Dermis microvascular lymphatic vessel endothelial cell (primary cell): ENCODE data around the gene FXYD2. TPM values are rescaled to one million over a fixed set of nuclear protein-coding genes. Genes with fewer than 3 reads are reported as not detected.

Source experiments
- DNase-seq, 2 donors: peaks; one replicate each; pipeline versions ENCODE4 v3.0.0 to v3.0.0-alpha.2; 2010; ENCODE audit warnings: low read depth in 2 of 2
- total RNA-seq: library from RNA; depleted of rRNA; stranded (reverse); fragments of >200 nt; gene quantifications from 2 replicates; pipeline ENCODE4 v1.2.1, GENCODE V29; 2014

Gene FXYD2
- total RNA-seq, 1 donor from 2014 or later = 0.64 TPM

GRCh38 chr11:117796872-117797529 is 27.5 kb downstream of the FXYD2 start, which contains the start of gene DSCAML1:
DSCAML1 (minus strand) TSS chr11:117797216; CDS start chr11:117797079, 137 bp downstream.
- DNase-seq = no peak

GRCh38 chr11:117796456-117796871 is 28.1 kb downstream of the FXYD2 start:
- DNase-seq = no peak

- no peak for DNase-seq
These were observed 28.7 kb downstream of the FXYD2 start for GRCh38 chr11:117795638-117796455.

- DNase-seq = no peak
These were observed 29.5 kb downstream of the FXYD2 start for GRCh38 chr11:117794772-117795629.

- no peak for DNase-seq
These were observed 30.4 kb downstream of the FXYD2 start for GRCh38 chr11:117794135-117794534.

- no peak for DNase-seq
These were observed 31.0 kb downstream of the FXYD2 start for GRCh38 chr11:117793583-117793982.

GRCh38 chr11:117792992-117793391 is 31.6 kb downstream of the FXYD2 start:
- DNase-seq = no peak

GRCh38 chr11:117792241-117792640 is 32.3 kb downstream of the FXYD2 start:
- DNase-seq = no peak

GRCh38 chr11:117790279-117790678 is 34.3 kb downstream of the FXYD2 start:
- no peak for DNase-seq

- no peak for DNase-seq
These were observed 35.3 kb downstream of the FXYD2 start for GRCh38 chr11:117789241-117789640.

GRCh38 chr11:117786135-117786870 is 38.2 kb downstream of the FXYD2 start:
- DNase-seq = no peak

- no peak for DNase-seq
These were observed 42.4 kb downstream of the FXYD2 start for GRCh38 chr11:117782101-117782500.

GRCh38 chr11:117781627-117782026 is 42.9 kb downstream of the FXYD2 start:
- DNase-seq = no peak

- no peak for DNase-seq
These were observed 44.1 kb downstream of the FXYD2 start for GRCh38 chr11:117780456-117780855.

GRCh38 chr11:117774553-117774952 is 50.0 kb downstream of the FXYD2 start:
- DNase-seq = no peak

GRCh38 chr11:117772360-117772759 is 52.2 kb downstream of the FXYD2 start:
- no peak for DNase-seq

GRCh38 chr11:117771841-117772240 is 52.7 kb downstream of the FXYD2 start:
- DNase-seq = no peak

- DNase-seq = no peak
These were observed 53.3 kb downstream of the FXYD2 start for GRCh38 chr11:117771197-117771596.

GRCh38 chr11:117770061-117770460 is 54.5 kb downstream of the FXYD2 start:
- DNase-seq = no peak
